SW 1271 (cell line): ENCODE data around the gene TBRG4.
"Not testable (repeated sequence)": the region's sequence is repeated elsewhere in the genome, so short reads cannot be mapped to it uniquely, and the experiment has no call there.

ENCODE experiments used
- DNase-seq, 2 experiments: peaks; one replicate each; lab custom pipeline; 2025; lab: John Stamatoyannopoulos, UW

TBRG4 gene

GRCh38 chr7:45117582-45117981, 6.1 kb upstream of the TBRG4 start:
- no peak for DNase-seq

GRCh38 chr7:45116048-45116447, 4.6 kb upstream of the TBRG4 start:
- no peak for DNase-seq

- DNase-seq = no peak
Observed at GRCh38 chr7:45114926-45115325, 3.4 kb upstream of the TBRG4 start.

- not testable (repeated sequence) for DNase-seq
Observed at GRCh38 chr7:45114257-45114656, 2.8 kb upstream of the TBRG4 start.

- DNase-seq = no peak
Observed at GRCh38 chr7:45112648-45113047, 1.2 kb upstream of the TBRG4 start.

DNA sequence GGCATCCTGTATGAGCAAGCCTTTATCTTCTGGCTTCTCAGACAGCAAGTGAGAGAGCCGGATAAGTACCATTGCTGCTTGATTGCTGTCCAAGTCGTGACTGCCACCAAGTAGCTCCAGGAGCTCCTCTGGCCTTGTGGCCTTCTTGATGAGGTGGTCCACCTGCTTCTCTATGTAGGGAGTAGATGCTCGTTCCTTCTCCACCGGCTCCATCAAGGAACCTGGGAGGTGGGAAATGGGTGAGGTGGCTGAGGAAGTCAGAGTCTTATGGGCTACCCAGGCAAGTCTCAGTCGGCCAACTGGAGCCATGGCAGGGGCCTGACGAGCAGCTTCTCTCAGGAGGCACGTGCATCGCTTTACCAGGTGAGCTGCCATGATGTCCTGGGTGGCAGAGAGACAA, 2.6 kb downstream of the TBRG4 start:
- DNase-seq = no peak

- DNase-seq = no peak
Observed at GRCh38 chr7:45107356-45107755, 4.1 kb downstream of the TBRG4 start.

GRCh38 chr7:45106820-45107219, 4.7 kb downstream of the TBRG4 start:
- no peak for DNase-seq

DNA sequence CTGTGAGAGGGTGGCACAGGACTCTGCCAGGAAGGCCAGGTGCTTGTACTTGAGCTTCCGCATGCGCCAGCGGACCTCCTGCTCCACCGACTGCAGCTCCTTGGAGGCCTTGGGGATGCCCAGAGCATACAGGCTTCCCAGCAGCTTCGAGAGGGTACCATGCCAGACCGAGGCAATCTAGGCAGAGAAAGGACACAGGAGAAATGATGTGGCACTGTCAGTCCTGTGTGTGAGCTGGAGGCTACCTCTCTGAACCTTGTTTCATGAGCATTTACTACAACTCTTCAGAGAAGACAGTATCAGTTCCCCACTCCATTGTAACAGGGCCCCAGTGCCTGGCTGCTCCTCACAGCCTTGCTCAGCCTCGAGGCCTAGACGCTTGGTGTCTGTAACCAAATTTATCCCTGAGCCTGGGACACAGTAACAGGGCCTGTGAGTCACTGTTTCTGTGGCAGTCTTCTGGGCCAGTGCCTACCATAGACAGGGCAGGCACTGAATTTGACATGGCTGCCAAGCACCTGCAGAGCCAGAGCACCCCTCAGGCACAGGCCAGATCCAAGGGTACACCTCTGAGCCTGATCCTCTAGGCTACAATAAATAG, 5.8 kb downstream of the TBRG4 start:
- DNase-seq = no peak

- DNase-seq = no peak
Observed at GRCh38 chr7:45104844-45105587, 6.5 kb downstream of the TBRG4 start.

DNA sequence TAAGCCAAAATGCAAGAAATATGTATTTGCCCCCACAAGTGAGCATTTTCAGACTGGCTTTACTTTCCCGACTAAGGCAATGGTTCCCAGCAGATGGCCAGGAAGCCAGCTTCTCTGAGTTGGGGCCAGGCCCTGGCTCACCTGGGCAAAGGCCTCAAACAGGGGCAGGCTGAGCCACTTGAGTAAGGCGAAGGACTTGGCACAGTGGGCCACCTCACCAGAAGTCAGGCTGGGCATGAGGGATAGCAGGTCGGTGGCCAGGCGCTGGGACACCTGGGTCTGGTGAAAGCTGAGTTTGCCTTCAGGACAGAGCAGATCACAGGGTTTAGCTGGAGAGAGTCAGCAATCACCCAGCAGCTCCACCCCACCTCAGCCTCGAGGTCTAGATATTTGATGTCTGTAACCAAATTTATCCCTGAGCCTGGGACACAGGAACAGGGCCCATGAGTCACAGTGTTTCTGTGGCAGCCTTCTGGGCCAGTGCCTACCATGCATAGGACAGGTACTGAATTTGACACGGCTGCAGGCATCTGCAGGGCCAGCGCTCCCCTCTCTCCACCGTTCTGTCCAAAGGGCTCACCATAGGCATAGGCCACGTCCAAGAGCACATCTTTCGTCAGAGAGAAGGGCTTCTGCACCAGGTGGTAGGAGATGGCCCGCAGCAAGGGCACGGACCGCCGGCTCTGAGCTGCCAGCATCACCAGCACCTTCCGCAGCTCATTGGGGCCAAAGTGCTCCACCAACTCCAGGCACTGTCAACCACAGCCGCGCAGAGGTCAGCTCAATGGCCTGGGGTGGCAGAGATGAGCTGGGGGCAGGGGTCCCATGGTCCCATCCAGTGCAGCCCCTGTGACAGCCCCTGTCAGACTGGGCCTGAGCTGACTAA, 7.3 kb downstream of the TBRG4 start:
- no peak for DNase-seq

DNA sequence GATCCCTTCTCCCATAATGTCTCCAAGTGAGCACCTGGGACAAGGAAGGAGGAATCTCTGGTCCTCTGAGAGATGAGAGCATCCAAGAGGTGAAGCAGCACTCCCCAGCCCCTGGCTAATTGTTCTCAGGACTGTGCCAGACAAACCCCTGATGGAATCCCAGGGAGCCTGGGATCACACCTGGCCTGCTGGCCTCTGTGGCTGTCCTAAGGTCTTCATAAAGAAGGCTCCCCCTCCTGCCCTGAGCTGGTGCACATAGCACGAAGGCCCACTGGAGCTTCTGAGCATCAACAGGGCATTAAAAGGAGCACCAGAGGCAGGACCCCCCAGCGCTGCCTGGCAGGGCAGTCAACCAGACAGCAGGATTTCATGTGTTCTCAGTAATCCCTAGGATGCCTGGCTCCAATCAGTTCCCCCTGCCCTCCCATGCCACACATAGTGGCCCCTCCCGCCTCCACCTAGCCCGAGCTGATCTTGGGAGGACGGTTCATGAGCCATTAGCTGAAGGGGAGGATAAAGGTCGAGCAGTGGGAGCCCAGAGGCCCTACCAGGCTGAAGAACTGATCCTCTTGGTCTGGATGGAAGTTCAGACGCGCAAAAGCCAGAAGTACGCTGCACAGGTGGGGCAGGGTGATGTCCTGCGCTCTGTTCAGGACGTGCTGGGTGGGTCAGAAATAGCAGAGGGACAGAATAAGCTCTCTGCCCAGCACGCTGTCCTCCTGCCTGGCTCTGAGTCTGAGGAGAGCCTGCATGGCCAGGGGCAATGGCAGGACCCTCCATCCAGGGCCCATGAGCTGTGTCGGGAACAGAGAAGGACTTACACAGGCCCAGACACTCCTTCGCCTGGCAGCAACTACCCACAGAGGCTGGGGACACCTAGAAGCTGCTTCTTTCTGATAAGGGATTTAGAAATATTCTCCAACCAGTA, 8.4 kb downstream of the TBRG4 start:
- no peak for DNase-seq

DNA sequence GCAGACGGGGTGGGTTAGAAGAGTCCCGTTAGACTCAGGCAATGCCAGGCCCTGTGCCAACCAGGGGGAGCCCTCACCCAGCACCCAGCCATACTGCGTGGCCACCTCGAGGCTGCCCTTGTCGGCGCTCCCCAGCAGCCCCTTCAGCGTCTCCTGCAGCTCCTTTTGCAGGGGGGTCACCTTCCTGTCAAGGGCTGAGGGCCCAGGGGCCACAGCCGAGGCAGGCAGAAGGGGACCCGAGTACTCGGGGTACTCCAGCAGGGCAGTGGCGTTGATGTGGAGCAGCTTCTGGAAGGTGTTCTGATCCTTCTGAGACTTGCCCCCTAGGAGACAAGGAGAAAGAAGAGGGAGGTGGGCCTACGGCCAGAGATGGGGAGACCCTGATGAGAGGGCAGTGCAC, 9.7 kb downstream of the TBRG4 start:
- no peak for DNase-seq

DNA sequence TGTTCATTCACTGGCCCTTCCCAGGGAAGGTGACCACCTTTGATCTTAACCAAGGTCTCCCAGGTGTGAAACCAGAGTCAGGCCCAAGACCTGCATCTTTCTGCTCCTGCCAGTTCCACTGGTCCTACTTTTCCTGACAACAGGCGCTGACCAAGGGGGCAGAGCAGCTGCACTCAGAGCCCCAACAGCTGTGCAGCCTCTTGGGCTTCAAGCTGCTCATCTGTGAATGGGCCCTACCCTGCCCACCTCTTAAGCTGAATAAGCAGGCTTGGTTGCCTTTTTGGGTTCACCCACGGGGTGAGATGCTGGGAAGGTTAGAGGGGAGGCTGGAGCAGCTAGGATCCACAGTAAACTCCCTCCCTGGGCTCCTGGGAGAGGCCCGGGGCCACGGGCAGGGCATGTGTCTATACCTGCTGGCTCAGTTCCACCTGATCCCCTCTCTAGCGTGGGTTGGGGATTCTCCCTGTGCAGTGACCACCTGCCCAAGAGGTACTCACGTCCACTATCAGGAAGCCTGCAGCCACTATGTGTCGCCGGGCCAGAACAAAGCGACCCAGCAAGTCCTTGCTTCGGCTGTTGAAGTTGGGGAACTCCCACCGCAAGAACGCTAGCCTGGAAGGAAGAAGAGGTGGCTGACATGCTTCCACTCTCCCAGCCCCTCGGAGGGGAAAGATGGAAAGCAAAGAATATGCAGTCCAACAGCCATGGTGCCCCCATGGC, 10.6 kb downstream of the TBRG4 start:
- DNase-seq = no peak

DNA sequence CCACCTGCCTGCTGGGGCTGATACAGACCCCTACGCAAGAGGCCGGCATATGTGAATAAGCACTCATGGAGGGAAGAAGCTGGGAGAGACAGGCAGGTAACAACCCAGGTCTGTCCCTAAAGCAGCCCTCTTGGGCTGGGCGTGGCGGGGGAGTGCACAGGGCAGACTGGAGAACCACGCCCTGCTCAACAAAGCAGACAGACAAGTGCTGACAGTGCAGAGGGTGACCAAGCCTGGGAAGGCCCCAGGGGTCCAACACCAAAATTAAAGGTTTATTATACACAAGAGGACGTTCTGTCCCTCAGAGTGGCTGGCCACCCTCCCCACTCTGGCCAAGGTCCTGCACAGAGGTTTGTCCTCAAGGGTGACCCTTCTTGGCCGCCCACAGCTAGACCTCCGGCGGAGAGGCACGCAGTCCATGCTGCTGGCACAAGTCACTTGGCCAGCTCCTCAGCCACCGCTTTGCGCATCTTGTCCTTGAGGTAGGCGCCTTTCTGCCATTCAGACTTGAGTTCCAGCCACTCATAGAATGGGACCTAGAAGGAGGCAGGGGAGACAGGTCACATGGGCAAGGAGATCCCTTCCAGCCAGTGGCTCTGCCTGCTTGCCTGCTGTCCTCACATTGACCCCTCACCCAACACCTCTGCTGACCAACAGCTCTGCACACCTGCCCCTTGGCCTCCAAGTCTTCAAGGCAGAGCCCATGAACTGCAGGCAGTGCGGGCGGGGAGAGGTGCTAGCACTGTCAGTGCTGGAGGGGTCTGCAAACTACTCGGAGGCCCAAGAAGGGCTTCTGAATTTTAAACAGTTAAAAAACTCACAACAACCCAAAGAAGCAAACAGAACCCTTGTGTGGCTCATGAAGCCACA, 11.4 kb downstream of the TBRG4 start:
- no peak for DNase-seq

GRCh38 chr7:45098983-45099839, 12.3 kb downstream of the TBRG4 start:
- no peak for DNase-seq

GRCh38 chr7:45092931-45093235, 18.6 kb downstream of the TBRG4 start:
- DNase-seq = no peak

DNA sequence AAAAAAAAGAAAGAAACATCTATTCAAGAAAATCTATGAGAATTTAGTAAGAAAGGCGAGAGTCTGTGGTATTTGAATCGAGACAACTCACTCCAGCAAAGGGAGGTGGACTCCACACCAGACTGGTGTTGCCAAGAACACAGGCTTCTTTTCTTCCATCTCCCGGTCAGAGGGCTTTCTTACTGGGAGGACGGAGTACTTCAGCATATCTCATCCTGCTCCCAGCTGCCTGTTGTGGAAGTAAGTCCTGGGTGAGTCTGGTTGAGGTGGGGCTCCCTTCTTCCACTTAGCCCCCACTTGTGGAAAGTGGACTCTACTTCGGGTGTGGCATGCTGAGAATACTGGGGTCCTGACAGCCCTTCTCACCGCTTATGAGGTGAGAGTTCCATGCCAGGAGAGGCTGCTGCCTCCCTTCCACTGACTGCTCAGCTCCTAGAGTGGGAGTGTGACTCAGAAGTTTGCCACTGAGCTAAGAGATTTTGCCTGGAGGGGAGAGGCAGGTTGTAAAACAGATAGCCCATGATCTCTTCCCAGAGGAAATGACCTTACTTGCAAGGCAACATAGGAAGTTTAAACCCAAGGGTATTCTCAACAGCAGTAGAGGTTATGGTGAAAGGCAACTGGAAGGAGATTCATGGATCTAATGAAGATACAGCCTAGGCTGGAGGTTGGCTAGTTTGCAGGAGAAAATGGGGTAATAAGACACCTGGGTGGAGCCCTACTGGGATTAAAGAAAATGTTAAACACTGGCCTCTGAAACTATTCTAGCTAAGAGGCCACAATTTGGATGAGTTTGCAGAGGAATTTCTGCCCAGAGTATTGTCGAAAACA, 19.2 kb downstream of the TBRG4 start:
- DNase-seq = no peak
